ENCODE measurements around the gene SEC24B.
"Not testable (repeated sequence)": the region's sequence is repeated elsewhere in the genome, so short reads cannot be mapped to it uniquely, and the experiment has no call there.

The SEC24B gene

GRCh38 chr4:109574443-109574850 is 140.8 kb downstream of the SEC24B start:
- Mint-ChIP-seq H3K9me3 (peaks cover 15% of the 10 kb centered on the region), H3K4me3 (no peak overlapping the region), H3K27me3 (ENCODE audit: low read depth, poor library complexity) (no peaks in the 10 kb centered on the region), H3K27ac (no peak overlapping the region), H3K4me1 (no peaks in the 10 kb centered on the region), H3K36me3 (ENCODE audit: low read depth) (no peaks in the 10 kb centered on the region)
- DNase-seq = no peak
- TF ChIP-seq, protein P1, sequence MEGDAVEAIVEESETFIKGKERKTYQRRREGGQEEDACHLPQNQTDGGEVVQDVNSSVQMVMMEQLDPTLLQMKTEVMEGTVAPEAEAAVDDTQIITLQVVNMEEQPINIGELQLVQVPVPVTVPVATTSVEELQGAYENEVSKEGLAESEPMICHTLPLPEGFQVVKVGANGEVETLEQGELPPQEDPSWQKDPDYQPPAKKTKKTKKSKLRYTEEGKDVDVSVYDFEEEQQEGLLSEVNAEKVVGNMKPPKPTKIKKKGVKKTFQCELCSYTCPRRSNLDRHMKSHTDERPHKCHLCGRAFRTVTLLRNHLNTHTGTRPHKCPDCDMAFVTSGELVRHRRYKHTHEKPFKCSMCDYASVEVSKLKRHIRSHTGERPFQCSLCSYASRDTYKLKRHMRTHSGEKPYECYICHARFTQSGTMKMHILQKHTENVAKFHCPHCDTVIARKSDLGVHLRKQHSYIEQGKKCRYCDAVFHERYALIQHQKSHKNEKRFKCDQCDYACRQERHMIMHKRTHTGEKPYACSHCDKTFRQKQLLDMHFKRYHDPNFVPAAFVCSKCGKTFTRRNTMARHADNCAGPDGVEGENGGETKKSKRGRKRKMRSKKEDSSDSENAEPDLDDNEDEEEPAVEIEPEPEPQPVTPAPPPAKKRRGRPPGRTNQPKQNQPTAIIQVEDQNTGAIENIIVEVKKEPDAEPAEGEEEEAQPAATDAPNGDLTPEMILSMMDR (IDR thresholded peaks at IDR 0.05) = no peak

GRCh38 chr4:109574931-109575804 is 141.6 kb downstream of the SEC24B start:
- DNase-seq = no peak

DNA sequence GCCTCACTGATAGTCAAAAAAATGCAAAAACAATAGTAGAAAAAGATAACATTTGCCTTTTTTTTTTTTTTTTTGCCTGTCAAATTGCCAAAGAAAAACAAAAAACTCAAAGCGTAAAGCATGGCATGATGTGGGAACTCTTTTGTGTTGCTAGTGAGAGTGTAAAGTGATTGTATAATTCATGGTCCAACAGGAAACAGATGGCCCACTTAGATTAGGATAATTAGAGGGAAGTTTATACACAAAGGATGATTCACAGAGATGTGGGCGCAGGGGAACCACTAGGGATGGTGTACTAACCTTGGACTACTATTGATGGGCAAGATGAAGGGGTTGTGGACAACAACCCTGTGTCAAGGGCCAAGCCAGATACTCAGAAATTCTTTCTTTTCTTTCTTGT is 142.8 kb downstream of the SEC24B start:
- Mint-ChIP-seq H3K4me3 (no peak overlapping the region), H3K27me3 (ENCODE audit: low read depth, poor library complexity) (no peaks in the 10 kb centered on the region), H3K4me1 (no peaks in the 10 kb centered on the region), H3K9me3 (peaks cover 18% of the 10 kb centered on the region), H3K27ac (no peak overlapping the region), H3K36me3 (ENCODE audit: low read depth) (no peaks in the 10 kb centered on the region)
- TF ChIP-seq, protein P1 (IDR thresholded peaks at IDR 0.05) = no peak
- DNase-seq = no peak

More at GRCh38 chr4:109574931-109575804, 141.6 kb downstream of the SEC24B start:
- no peak overlapping the region for H3K4me3 Mint-ChIP-seq
- no peaks in the 10 kb centered on the region for H3K27me3 Mint-ChIP-seq (ENCODE audit: low read depth, poor library complexity)
- TF ChIP-seq, protein P1 (IDR thresholded peaks at IDR 0.05) = no peak
- H3K27ac Mint-ChIP-seq = no peak overlapping the region
- peaks cover 17% of the 10 kb centered on the region for H3K9me3 Mint-ChIP-seq
- H3K4me1 Mint-ChIP-seq = no peaks in the 10 kb centered on the region
- no peaks in the 10 kb centered on the region for H3K36me3 Mint-ChIP-seq (ENCODE audit: low read depth)

- peaks cover 32% of the 10 kb centered on the region for H3K9me3 Mint-ChIP-seq
- H3K27ac Mint-ChIP-seq = no peak overlapping the region
Observed at GRCh38 chr4:109578846-109579245, 145.2 kb downstream of the SEC24B start.

DNA sequence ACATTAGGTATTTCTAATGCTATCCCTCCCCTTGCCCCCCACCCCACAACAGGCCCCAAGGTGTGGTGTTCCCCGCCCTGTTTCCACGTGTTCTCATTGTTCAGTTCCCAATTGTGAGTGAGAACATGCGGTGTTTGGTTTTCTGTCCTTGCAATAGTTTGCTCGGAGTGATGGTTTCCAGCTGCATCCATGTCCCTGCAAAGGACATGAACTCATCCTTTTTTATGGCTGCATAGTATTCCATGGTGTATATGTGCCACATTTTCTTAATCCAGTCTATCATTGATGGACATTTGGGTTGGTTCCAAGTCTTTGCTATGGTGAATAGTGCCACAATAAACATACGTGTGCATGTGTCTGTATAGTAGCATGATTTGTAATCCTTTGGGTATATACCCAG is 146.4 kb downstream of the SEC24B start:
- DNase-seq; H3K27me3 Mint-ChIP-seq (ENCODE audit: low read depth, poor library complexity); H3K27ac Mint-ChIP-seq; H3K36me3 Mint-ChIP-seq (ENCODE audit: low read depth); H3K4me3 Mint-ChIP-seq; H3K4me1 Mint-ChIP-seq: not testable (repeated sequence)
- peaks cover 42% of the 10 kb centered on the region for H3K9me3 Mint-ChIP-seq

More at GRCh38 chr4:109578846-109579245, 145.2 kb downstream of the SEC24B start:
- H3K4me3 Mint-ChIP-seq = no peak overlapping the region
- no peaks in the 10 kb centered on the region for H3K27me3 Mint-ChIP-seq (ENCODE audit: low read depth, poor library complexity)
- TF ChIP-seq, protein P1 (IDR thresholded peaks at IDR 0.05) = no peak
- no peaks in the 10 kb centered on the region for H3K36me3 Mint-ChIP-seq (ENCODE audit: low read depth)
- DNase-seq = no peak
- H3K4me1 Mint-ChIP-seq = no peaks in the 10 kb centered on the region

DNA sequence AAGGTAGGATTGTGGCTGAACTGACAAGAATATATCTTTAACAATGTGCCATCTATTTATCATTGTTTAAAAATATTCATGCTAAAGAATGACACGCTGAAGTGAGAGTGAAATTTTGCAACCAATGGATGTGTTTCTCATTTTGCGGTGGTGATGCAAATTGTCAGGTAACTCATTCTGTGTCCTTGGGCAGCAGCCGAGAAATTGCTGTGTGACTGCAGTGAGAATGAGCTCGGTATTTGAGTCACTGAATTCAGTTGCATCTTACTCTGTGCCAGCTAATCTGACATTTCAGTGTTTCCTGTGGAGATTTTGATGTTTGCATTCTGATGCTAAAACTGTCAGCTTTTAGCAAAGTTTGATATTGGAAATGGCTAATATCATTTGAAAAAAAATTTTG is 154.6 kb downstream of the SEC24B start:
- Mint-ChIP-seq H3K27me3 (ENCODE audit: low read depth, poor library complexity) (no peaks in the 10 kb centered on the region), H3K9me3 (peaks cover 35% of the 10 kb centered on the region), H3K4me3 (no peak overlapping the region), H3K27ac (no peak overlapping the region), H3K36me3 (ENCODE audit: low read depth) (no peaks in the 10 kb centered on the region), H3K4me1 (no peaks in the 10 kb centered on the region)
- TF ChIP-seq, protein P1 (IDR thresholded peaks at IDR 0.05) = no peak
- DNase-seq = no peak
